ENCODE data around the gene MRGPRE.

The MRGPRE gene

DNA sequence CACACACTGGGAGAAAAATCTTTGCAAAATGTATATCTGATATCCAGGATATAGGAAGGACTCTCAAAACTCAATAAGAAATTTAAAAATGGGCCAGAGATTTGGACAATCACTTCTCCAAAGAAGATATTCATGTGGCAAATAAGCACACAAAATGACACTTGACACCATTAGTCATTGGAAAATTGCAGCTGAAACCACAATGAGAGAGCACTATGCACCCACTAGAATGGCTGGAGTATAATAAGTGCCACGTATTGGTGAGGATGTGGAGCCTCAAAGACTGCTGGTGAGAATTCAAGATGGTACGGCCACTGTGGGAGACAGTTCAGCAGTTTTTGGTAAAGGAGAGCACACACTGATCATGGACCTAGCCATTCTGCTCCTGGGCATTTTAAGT lies 54.3 kb downstream of the MRGPRE start:
- no peak for DNase-seq

All from activated CD4-positive, alpha-beta T cell treated with anti-CD3 and anti-CD28 coated beads for 48 hours (primary cell).